ENCODE results near the gene PCDHB11.
"Not testable (repeated sequence)": the region's sequence is repeated elsewhere in the genome, so short reads cannot be mapped to it uniquely, and the experiment has no call there.

The PCDHB11 gene

DNA sequence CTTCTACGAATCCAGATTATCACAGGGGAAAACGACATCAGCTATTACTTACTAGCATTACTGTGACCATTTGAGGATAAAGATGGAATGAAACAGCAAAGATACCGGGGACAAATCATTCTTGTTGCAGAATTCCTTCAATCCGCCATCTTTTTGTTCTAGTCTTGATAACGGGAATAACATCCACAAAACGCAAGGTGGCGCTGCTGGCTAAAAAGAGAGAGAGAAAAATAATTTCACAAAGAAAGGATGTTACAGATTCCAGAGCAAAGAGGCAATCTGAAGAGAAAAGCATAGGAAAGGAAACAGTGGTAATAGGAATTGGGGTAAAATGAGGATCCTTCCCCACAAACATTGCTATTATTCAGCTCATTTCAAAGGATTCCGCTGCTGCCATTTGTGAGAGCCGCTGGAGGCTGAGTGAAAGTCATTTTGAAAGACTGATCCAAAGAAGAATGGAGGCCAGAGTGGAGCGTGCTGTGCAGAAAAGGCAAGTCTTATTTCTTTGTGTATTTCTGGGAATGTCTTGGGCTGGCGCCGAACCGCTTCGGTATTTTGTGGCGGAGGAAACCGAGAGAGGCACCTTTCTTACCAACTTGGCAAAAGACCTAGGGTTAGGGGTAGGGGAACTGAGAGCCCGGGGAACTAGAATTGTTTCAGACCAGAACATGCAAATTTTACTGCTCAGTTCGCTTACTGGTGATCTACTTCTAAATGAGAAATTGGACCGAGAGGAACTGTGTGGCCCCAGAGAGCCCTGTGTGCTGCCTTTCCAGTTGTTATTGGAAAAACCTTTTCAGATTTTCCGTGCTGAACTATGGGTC is 26.8 kb upstream of the PCDHB11 start, which contains the start of gene PCDHB7:
Gene PCDHB7 (plus strand): TSS at position 264 of the 824 bp plus-strand sequence. CDS start 192 bp downstream, at position 456.
- TF ChIP-seq, protein P1, sequence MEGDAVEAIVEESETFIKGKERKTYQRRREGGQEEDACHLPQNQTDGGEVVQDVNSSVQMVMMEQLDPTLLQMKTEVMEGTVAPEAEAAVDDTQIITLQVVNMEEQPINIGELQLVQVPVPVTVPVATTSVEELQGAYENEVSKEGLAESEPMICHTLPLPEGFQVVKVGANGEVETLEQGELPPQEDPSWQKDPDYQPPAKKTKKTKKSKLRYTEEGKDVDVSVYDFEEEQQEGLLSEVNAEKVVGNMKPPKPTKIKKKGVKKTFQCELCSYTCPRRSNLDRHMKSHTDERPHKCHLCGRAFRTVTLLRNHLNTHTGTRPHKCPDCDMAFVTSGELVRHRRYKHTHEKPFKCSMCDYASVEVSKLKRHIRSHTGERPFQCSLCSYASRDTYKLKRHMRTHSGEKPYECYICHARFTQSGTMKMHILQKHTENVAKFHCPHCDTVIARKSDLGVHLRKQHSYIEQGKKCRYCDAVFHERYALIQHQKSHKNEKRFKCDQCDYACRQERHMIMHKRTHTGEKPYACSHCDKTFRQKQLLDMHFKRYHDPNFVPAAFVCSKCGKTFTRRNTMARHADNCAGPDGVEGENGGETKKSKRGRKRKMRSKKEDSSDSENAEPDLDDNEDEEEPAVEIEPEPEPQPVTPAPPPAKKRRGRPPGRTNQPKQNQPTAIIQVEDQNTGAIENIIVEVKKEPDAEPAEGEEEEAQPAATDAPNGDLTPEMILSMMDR (IDR thresholded peaks at IDR 0.05; ENCODE audit: control insufficient read depth, insufficient read depth, low read depth, low read length, missing control alignments): peak; percentile 67
- no peak within 1 kb of the TSS for H3K4me3 ChIP-seq (ENCODE audit: control insufficient read depth, low read depth, low read length)
- no peak for DNase-seq (ENCODE audit: low read depth)

DNA sequence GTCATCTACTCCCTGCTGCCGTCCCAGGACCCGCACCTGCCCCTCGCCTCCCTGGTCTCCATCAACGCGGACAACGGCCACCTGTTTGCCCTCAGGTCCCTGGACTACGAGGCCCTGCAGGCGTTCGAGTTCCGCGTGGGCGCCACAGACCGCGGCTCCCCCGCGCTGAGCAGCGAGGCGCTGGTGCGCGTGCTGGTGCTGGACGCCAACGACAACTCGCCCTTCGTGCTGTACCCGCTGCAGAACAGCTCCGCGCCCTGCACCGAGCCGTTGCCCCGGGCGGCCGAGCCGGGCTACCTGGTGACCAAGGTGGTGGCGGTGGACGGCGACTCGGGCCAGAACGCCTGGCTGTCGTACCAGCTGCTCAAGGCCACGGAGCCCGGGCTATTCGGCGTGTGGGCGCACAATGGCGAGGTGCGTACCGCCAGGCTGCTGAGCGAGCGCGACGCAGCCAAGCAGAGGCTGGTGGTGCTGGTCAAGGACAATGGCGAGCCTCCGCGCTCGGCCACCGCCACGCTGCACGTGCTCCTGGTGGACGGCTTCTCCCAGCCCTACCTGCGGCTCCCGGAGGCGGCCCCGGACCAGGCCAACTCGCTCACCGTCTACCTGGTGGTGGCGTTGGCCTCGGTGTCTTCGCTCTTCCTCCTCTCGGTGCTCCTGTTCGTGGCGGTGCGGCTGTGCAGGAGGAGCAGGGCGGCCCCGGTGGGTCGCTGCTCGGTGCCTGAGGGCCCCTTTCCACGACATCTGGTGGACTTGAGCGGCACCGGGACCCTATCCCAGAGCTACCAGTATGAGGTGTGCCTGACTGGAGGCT is 24.9 kb upstream of the PCDHB11 start:
- not testable (repeated sequence) for H3K4me3 ChIP-seq (ENCODE audit: control insufficient read depth, low read depth, low read length)

DNA sequence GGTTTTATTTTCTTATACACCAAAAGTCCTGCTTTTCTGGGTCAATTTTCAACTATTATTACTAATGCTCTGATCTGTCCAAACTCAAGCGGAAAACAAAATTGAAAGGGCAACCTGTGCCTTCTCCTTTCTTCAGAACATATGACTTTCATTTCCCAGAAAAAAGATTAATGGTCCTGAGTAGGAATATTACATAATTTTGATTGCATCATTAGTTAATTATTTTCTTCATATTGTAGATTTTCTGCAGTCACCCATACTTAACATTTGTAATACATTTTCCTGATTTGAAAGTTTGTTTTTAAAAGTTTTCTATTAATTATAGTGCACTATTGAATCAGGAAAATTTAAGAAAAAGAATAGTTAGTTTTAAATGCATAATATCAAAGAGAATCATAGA is 23.5 kb upstream of the PCDHB11 start:
- TF ChIP-seq, protein P1 (IDR thresholded peaks at IDR 0.05; ENCODE audit: control insufficient read depth, insufficient read depth, low read depth, low read length, missing control alignments): no peak
- DNase-seq (ENCODE audit: low read depth): no peak
- no peak overlapping the region for H3K4me3 ChIP-seq (ENCODE audit: control insufficient read depth, low read depth, low read length)

More for the DNA sequence above, 24.9 kb upstream of the PCDHB11 start:
- DNase-seq (ENCODE audit: low read depth): not testable (repeated sequence)

DNA sequence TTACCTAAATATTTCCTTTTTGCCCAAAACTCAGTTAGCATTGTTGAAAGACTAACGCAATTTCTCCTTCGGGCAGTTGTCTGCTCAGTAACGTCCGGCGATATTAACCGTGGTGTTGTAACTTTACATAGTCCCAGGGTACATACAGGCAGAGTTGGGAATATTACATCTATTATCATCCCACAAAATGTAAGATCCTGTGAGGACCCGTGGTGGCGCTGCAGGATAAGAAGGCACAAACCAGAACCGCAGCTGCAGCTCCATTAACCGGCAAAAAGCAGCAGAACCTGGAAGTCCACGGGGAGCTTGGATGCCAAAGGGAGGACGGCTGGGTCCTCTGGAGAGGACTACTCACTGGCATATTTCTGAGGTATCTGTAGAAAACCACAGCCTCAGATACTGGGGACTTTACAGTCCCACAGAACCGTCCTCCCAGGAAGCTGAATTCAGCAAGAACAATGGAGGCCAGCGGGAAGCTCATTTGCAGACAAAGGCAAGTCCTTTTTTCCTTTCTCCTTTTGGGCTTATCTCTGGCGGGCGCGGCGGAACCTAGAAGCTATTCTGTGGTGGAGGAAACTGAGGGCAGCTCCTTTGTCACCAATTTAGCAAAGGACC is 21.7 kb upstream of the PCDHB11 start, which contains the start of gene PCDHB8:
Gene PCDHB8 (plus strand): TSS at position 214 of the 615 bp plus-strand sequence. CDS start 245 bp downstream, at position 459.
- not testable (repeated sequence) for H3K4me3 ChIP-seq (ENCODE audit: control insufficient read depth, low read depth, low read length); DNase-seq (ENCODE audit: low read depth)
- TF ChIP-seq, protein P1 (IDR thresholded peaks at IDR 0.05; ENCODE audit: control insufficient read depth, insufficient read depth, low read depth, low read length, missing control alignments): peak; percentile 35

DNA sequence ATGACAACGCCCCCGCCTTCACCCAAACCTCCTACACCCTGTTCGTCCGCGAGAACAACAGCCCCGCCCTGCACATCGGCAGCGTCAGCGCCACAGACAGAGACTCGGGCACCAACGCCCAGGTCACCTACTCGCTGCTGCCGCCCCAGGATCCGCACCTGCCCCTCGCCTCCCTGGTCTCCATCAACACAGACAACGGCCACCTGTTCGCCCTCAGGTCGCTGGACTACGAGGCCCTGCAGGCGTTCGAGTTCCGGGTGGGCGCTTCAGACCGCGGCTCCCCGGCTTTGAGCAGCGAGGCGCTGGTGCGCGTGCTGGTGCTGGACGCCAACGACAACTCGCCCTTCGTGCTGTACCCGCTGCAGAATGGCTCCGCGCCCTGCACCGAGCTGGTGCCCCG is 20.1 kb upstream of the PCDHB11 start:
- not testable (repeated sequence) for H3K4me3 ChIP-seq (ENCODE audit: control insufficient read depth, low read depth, low read length); DNase-seq (ENCODE audit: low read depth)

DNA sequence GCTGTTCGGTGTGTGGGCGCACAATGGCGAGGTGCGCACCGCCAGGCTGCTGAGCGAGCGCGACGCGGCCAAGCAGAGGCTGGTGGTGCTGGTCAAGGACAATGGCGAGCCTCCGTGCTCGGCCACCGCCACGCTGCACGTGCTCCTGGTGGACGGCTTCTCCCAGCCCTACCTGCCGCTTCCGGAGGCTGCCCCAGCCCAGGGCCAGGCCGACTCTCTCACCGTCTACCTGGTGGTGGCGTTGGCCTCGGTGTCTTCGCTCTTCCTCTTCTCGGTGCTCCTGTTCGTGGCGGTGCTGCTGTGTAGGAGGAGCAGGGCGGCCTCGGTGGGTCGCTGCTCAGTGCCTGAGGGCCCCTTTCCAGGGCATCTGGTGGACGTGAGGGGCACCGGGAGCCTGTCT is 19.6 kb upstream of the PCDHB11 start:
- H3K4me3 ChIP-seq (ENCODE audit: control insufficient read depth, low read depth, low read length); DNase-seq (ENCODE audit: low read depth): not testable (repeated sequence)

DNA sequence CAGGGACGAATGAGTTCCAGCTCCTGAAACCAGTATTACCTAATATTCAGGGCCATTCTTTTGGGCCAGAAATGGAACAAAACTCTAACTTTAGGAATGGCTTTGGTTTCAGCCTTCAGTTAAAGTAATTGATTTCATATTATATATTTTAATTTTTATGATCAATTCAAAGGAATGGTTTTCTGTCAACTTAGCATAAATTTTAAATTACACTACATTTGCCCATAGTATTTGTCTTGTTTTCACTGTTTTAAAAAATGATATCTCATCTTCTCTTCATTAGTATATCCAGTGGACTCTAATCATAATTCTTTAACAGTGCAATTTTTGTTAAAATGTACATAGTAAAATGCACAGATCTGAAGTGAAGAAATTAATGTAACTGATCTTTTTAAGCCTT is 19.1 kb upstream of the PCDHB11 start:
- TF ChIP-seq, protein P1 (IDR thresholded peaks at IDR 0.05; ENCODE audit: control insufficient read depth, insufficient read depth, low read depth, low read length, missing control alignments): no peak
- no peak overlapping the region for H3K4me3 ChIP-seq (ENCODE audit: control insufficient read depth, low read depth, low read length)
- DNase-seq (ENCODE audit: low read depth): no peak

DNA sequence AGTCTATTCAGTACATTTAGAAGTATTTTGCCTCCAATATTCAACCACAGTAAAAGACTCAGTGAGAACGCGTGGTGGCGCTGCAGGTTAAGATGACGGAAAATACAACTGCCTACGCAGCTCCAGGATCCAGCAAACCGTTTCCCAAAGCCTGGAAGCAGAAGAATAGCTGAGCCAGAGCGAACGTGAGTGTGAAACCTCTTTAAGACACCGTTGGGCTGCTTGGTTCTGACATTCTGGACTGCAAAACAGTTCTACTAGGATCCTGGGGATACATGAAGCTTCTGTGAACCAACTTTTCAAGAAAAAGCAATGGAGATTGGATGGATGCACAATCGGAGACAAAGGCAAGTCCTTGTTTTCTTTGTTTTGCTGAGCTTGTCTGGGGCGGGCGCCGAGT is 17.2 kb upstream of the PCDHB11 start, which contains the start of gene PCDHB16:
Gene PCDHB16 (plus strand): TSS at position 140 of the 400 bp plus-strand sequence. CDS start 173 bp downstream, at position 313.
- TF ChIP-seq, protein P1 (IDR thresholded peaks at IDR 0.05; ENCODE audit: control insufficient read depth, insufficient read depth, low read depth, low read length, missing control alignments): peak; percentile 61
- no peak for DNase-seq (ENCODE audit: low read depth)
- peak within 1 kb of the TSS; percentile 34 for H3K4me3 ChIP-seq (ENCODE audit: control insufficient read depth, low read depth, low read length)

DNA sequence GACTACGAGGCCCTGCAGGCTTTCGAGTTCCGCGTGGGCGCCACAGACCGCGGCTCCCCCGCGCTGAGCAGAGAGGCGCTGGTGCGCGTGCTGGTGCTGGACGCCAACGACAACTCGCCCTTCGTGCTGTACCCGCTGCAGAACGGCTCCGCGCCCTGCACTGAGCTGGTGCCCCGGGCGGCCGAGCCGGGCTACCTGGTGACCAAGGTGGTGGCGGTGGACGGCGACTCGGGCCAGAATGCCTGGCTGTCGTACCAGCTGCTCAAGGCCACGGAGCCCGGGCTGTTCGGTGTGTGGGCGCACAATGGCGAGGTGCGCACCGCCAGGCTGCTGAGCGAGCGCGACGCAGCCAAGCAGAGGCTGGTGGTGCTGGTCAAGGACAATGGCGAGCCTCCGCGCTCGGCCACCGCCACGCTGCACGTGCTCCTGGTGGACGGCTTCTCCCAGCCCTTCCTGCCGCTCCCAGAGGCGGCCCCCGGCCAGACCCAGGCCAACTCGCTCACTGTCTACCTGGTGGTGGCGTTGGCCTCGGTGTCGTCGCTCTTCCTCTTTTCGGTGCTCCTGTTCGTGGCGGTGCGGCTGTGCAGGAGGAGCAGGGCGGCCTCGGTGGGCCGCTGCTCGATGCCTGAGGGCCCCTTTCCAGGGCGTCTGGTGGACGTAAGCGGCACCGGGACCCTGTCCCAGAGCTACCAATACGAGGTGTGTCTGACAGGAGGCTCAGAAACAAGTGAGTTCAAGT is 15.1 kb upstream of the PCDHB11 start:
- DNase-seq (ENCODE audit: low read depth); H3K4me3 ChIP-seq (ENCODE audit: control insufficient read depth, low read depth, low read length): not testable (repeated sequence)

Data from AG09309 (cell line).